ENCODE data around the gene PDC. TPM values are rescaled to one million over a fixed set of nuclear protein-coding genes. Genes with fewer than 3 reads are reported as not detected.
"Not testable (repeated sequence)": the region's sequence is repeated elsewhere in the genome, so short reads cannot be mapped to it uniquely, and the experiment has no call there.

Gene PDC
- total RNA-seq, 1 experiment from 2014 or later: not detected

DNA sequence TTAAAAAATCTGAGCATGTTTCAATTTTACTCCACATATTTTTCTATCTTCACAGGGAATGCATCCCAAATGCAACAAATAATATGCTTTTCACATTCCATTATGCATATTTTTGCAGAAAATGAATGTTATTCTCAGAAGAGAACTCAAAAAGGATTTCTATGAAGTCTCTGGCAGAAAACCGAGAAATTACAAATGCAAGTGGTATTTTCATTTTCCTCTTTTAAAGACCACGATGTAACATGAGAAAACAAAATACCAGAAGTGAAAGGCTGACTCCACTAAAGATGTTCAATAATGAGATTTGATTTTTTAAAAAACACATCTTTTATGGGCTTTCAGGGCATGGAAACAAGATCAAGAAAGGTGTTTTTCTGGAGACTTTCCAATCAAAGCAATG is 5.0 kb upstream of the PDC start:
- ChIA-PET POLR2A (no interaction called here), CTCF (no interaction called here)
- Mint-ChIP-seq H3K4me3 (ENCODE audit: unreplicated experiment) (no peak overlapping the region), H3K27ac (ENCODE audit: unreplicated experiment) (no peak overlapping the region), H3K9me3 (ENCODE audit: unreplicated experiment) (no peaks in the 10 kb centered on the region), H3K4me1 (ENCODE audit: low read depth, unreplicated experiment) (peaks cover 13% of the 10 kb centered on the region), H3K36me3 (ENCODE audit: insufficient read depth, unreplicated experiment) (no peaks in the 10 kb centered on the region), H3K27me3 (ENCODE audit: insufficient read depth, unreplicated experiment) (no peaks in the 10 kb centered on the region)
- no peaks in the 10 kb centered on the region; the same call in 1 of the 2 replicates for H3K9me3 ChIP-seq
- TF ChIP-seq, protein P1, sequence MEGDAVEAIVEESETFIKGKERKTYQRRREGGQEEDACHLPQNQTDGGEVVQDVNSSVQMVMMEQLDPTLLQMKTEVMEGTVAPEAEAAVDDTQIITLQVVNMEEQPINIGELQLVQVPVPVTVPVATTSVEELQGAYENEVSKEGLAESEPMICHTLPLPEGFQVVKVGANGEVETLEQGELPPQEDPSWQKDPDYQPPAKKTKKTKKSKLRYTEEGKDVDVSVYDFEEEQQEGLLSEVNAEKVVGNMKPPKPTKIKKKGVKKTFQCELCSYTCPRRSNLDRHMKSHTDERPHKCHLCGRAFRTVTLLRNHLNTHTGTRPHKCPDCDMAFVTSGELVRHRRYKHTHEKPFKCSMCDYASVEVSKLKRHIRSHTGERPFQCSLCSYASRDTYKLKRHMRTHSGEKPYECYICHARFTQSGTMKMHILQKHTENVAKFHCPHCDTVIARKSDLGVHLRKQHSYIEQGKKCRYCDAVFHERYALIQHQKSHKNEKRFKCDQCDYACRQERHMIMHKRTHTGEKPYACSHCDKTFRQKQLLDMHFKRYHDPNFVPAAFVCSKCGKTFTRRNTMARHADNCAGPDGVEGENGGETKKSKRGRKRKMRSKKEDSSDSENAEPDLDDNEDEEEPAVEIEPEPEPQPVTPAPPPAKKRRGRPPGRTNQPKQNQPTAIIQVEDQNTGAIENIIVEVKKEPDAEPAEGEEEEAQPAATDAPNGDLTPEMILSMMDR (IDR thresholded peaks at IDR 0.05; ENCODE audit: insufficient read depth in 1 of 2, low read depth in 1 of 2, low read length in 1 of 2, severe bottlenecking in 1 of 2, unreplicated experiment in 1 of 2): no peak
- no peaks in the 10 kb centered on the region for H3K27me3 ChIP-seq (replicated peaks; ENCODE audit: control insufficient read depth, insufficient read depth, low read length)
- no peak for DNase-seq
- H3K4me3 ChIP-seq (ENCODE audit: low read depth, low read length): no peak overlapping the region
- no peaks in the 10 kb centered on the region for H3K36me3 ChIP-seq (ENCODE audit: control insufficient read depth, insufficient read depth, low read length)
- no TSS peak for BruUV-seq (replicated peaks)
- intact Hi-C loops (cut with micrococcal nuclease; ENCODE audit: unreplicated experiment): no loop called here
- H3K4me1 ChIP-seq: no peaks in the 10 kb centered on the region

DNA sequence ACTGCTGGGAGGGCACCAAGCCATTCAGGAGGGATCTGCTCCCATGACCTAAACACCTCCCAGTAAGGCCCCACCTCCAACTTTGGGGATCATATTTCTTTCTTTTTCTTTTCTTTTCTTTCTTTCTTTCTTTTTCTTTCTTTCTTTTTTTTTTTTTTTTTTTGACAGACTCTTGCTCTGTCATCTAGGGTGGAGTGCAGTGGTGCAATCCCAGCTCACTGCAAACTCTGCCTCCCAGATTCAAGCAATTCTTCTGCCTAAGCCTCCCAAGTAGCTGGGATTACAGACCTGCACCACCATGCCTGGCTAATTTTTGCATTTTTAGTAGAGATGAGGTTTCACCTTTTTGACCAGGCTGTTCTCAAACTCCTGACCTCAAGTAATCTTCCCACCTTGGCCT is 4.6 kb upstream of the PDC start:
- intact Hi-C loops (cut with micrococcal nuclease; ENCODE audit: unreplicated experiment); BruUV-seq (replicated peaks); H3K36me3 ChIP-seq (ENCODE audit: control insufficient read depth, insufficient read depth, low read length); H3K27ac Mint-ChIP-seq (ENCODE audit: unreplicated experiment); H3K36me3 Mint-ChIP-seq (ENCODE audit: insufficient read depth, unreplicated experiment); H3K4me3 ChIP-seq (ENCODE audit: low read depth, low read length); H3K27me3 Mint-ChIP-seq (ENCODE audit: insufficient read depth, unreplicated experiment); CTCF ChIA-PET; H3K27me3 ChIP-seq (replicated peaks; ENCODE audit: control insufficient read depth, insufficient read depth, low read length); POLR2A ChIA-PET; H3K9me3 Mint-ChIP-seq (ENCODE audit: unreplicated experiment); H3K4me3 Mint-ChIP-seq (ENCODE audit: unreplicated experiment); H3K9me3 ChIP-seq; DNase-seq; H3K4me1 ChIP-seq: not testable (repeated sequence)
- H3K4me1 Mint-ChIP-seq (ENCODE audit: low read depth, unreplicated experiment): peaks cover 11% of the 10 kb centered on the region

DNA sequence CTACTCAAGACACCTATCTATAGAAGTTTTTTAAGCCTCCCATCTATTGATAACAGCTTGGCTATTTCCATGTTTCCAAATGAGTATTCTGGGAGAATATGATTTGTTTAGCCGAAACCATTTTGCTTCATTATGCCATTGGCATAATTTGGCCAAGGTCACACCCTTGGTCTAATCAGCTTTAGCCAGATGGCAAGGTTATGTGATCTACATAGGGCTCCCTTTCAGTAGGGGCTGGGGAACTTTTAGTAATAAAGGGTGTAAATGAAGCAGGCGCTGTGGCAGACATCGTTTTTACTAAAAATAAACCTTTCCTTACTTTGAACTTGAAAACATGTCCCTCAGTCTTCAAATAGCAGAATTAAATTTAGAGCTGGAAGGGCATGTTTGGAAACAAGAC is 3.0 kb upstream of the PDC start:
- Mint-ChIP-seq H3K27me3 (ENCODE audit: insufficient read depth, unreplicated experiment) (no peaks in the 10 kb centered on the region), H3K9me3 (ENCODE audit: unreplicated experiment) (no peaks in the 10 kb centered on the region), H3K4me3 (ENCODE audit: unreplicated experiment) (no peak overlapping the region), H3K27ac (ENCODE audit: unreplicated experiment) (no peak overlapping the region), H3K36me3 (ENCODE audit: insufficient read depth, unreplicated experiment) (no peaks in the 10 kb centered on the region), H3K4me1 (ENCODE audit: low read depth, unreplicated experiment) (peaks cover 6% of the 10 kb centered on the region)
- Histone ChIP-seq H3K4me3 (ENCODE audit: low read depth, low read length) (no peak overlapping the region), H3K27me3 (replicated peaks; ENCODE audit: control insufficient read depth, insufficient read depth, low read length) (no peaks in the 10 kb centered on the region), H3K4me1 (no peaks in the 10 kb centered on the region), H3K9me3 (no peaks in the 10 kb centered on the region; the same call in 1 of the 2 replicates), H3K36me3 (ENCODE audit: control insufficient read depth, insufficient read depth, low read length) (no peaks in the 10 kb centered on the region)
- CTCF ChIA-PET: no interaction called here
- POLR2A ChIA-PET: no interaction called here
- BruUV-seq (replicated peaks): no TSS peak
- TF ChIP-seq, protein P1 (IDR thresholded peaks at IDR 0.05; ENCODE audit: insufficient read depth in 1 of 2, low read depth in 1 of 2, low read length in 1 of 2, severe bottlenecking in 1 of 2, unreplicated experiment in 1 of 2): no peak
- DNase-seq: no peak
- intact Hi-C loops (cut with micrococcal nuclease; ENCODE audit: unreplicated experiment): no loop called here

DNA sequence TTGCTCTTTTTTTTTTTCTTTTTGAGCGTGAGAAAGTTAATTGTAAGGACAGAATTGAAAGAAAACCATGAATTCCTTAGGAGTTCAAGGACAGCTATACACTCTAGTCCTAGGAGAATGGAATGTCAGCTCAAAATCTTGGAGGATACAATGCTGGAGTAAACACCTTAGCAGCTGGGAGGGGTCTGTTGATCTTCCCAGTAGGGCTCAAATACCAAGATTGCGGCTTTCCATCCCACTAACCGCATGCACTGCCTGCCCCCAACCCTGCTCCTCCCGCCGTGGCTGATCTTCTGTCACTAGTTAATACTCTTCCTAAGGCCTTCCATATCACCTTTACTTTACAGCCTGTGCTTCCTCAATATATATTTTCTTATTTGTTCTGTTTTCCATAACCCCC is 2.6 kb upstream of the PDC start:
- Histone ChIP-seq H3K27me3 (replicated peaks; ENCODE audit: control insufficient read depth, insufficient read depth, low read length) (no peaks in the 10 kb centered on the region), H3K9me3 (no peaks in the 10 kb centered on the region; the same call in 1 of the 2 replicates), H3K4me3 (ENCODE audit: low read depth, low read length) (no peak overlapping the region), H3K4me1 (no peaks in the 10 kb centered on the region), H3K36me3 (ENCODE audit: control insufficient read depth, insufficient read depth, low read length) (no peaks in the 10 kb centered on the region)
- Mint-ChIP-seq H3K4me3 (ENCODE audit: unreplicated experiment) (no peak overlapping the region), H3K9me3 (ENCODE audit: unreplicated experiment) (no peaks in the 10 kb centered on the region), H3K36me3 (ENCODE audit: insufficient read depth, unreplicated experiment) (no peaks in the 10 kb centered on the region), H3K27ac (ENCODE audit: unreplicated experiment) (no peak overlapping the region), H3K4me1 (ENCODE audit: low read depth, unreplicated experiment) (peaks cover 6% of the 10 kb centered on the region), H3K27me3 (ENCODE audit: insufficient read depth, unreplicated experiment) (no peaks in the 10 kb centered on the region)
- POLR2A ChIA-PET: no interaction called here
- CTCF ChIA-PET: no interaction called here
- TF ChIP-seq, protein P1 (IDR thresholded peaks at IDR 0.05; ENCODE audit: insufficient read depth in 1 of 2, low read depth in 1 of 2, low read length in 1 of 2, severe bottlenecking in 1 of 2, unreplicated experiment in 1 of 2): no peak
- BruUV-seq (replicated peaks): no TSS peak
- intact Hi-C loops (cut with micrococcal nuclease; ENCODE audit: unreplicated experiment): no loop called here
- no peak for DNase-seq

DNA sequence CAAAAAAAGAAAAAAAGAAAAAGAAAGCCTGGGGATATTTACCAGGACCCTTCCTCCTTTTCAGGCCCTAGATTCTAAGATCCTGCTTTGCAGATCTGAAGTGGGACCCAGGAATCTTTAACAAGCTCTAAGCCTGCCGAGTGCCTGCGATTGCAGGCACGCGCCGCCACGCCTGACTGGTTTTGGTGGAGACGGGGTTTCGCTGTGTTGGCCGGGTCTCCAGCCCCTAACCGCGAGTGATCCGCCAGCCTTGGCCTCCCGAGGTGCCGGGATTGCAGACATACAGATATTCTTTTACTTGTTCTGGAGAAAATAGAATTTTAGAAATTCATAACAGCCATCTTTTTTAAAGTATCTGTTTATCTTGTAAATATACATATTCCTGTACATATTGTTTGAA is 1.8 kb downstream of the PDC start:
- BruUV-seq (replicated peaks); H3K4me1 Mint-ChIP-seq (ENCODE audit: low read depth, unreplicated experiment); H3K4me3 Mint-ChIP-seq (ENCODE audit: unreplicated experiment); H3K4me1 ChIP-seq; H3K9me3 ChIP-seq; H3K9me3 Mint-ChIP-seq (ENCODE audit: unreplicated experiment); intact Hi-C loops (cut with micrococcal nuclease; ENCODE audit: unreplicated experiment); CTCF ChIA-PET; DNase-seq; H3K27me3 Mint-ChIP-seq (ENCODE audit: insufficient read depth, unreplicated experiment); H3K36me3 Mint-ChIP-seq (ENCODE audit: insufficient read depth, unreplicated experiment); H3K27ac Mint-ChIP-seq (ENCODE audit: unreplicated experiment); H3K27me3 ChIP-seq (replicated peaks; ENCODE audit: control insufficient read depth, insufficient read depth, low read length); POLR2A ChIA-PET; H3K4me3 ChIP-seq (ENCODE audit: low read depth, low read length); H3K36me3 ChIP-seq (ENCODE audit: control insufficient read depth, insufficient read depth, low read length): not testable (repeated sequence)
